Measurements from ENCODE around the gene TTC7B. TPM values are rescaled to one million over a fixed set of nuclear protein-coding genes. Genes with fewer than 3 reads are reported as not detected.

TTC7B gene
- total RNA-seq, 4 donors from 2014 or later = 35.0 to 78.7 (median 36.8) TPM

DNA sequence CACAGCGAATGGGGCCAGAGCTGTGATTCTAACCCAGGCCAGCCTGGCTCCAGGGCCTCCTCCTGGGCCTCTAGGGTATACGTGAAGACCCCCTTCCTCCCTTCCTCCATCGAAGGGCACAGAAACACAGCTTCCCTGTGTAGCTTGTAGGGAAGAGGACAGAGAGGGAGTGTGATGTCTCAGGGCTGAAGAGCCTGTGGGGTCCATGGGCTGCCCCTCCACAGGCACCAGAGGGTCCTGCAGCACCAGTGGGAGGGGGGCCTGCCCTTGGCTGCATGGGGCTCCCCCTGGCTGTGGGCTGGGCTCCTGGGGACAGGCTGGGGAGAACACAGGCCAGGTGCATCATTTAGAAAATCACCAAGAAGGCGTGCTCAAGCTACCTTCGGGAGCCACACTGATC lies 240.9 kb downstream of the TTC7B start:
- DNase-seq = no peak
- no peaks in the 10 kb centered on the region for H3K9me3 ChIP-seq
- in situ Hi-C loops (cut with MboI; ENCODE audit: low sequenced_read_pairs in 4 of 4) = no loop called here
- no peak overlapping the region for H3K4me3 ChIP-seq
- TF ChIP-seq CTCF (IDR thresholded peaks at IDR 0.05 in 4 of 5, conservative IDR thresholded peaks at IDR 0.05 in 1 of 5) (no peak), POLR2A (IDR thresholded peaks at IDR 0.05) (no peak)
- ATAC-seq = no peak
- intact Hi-C loops (cut with DNase I; ENCODE audit: low total_unique reads) = loop anchor here (2.0 kb wide), 1 partner anchor 177 kb away; no protein-coding TSS in a partner anchor
- no peaks in the 10 kb centered on the region for H3K27me3 ChIP-seq
- peak overlapping the region; percentile 64 to 72 (median 66) for H3K27ac ChIP-seq
- H3K4me1 ChIP-seq = peaks cover 55 to 60% of the 10 kb centered on the region in 2 donors
- H3K36me3 ChIP-seq = no peaks in the 10 kb centered on the region

GRCh38 chr14:90574188-90575131 lies 241.8 kb downstream of the TTC7B start:
- intact Hi-C loops (cut with DNase I; ENCODE audit: low total_unique reads) (loop anchor here (2.0 kb wide), 1 partner anchor 176 kb away; no protein-coding TSS in a partner anchor), in situ Hi-C loops (cut with MboI; ENCODE audit: low sequenced_read_pairs in 4 of 4) (no loop called here)
- ATAC-seq (peak; percentile 40 to 43), DNase-seq (peak; percentile 27 to 75)
- H3K27ac ChIP-seq = peak overlapping the region; percentile 64 to 72 (median 66)
- no peaks in the 10 kb centered on the region for H3K36me3 ChIP-seq
- H3K27me3 ChIP-seq = no peaks in the 10 kb centered on the region
- H3K9me3 ChIP-seq = no peaks in the 10 kb centered on the region
- peaks cover 48 to 58% of the 10 kb centered on the region in 2 donors for H3K4me1 ChIP-seq
- TF ChIP-seq CTCF (IDR thresholded peaks at IDR 0.05 in 4 of 5, conservative IDR thresholded peaks at IDR 0.05 in 1 of 5) (no peak), POLR2A (IDR thresholded peaks at IDR 0.05) (no peak)
- H3K4me3 ChIP-seq = no peak overlapping the region

DNA sequence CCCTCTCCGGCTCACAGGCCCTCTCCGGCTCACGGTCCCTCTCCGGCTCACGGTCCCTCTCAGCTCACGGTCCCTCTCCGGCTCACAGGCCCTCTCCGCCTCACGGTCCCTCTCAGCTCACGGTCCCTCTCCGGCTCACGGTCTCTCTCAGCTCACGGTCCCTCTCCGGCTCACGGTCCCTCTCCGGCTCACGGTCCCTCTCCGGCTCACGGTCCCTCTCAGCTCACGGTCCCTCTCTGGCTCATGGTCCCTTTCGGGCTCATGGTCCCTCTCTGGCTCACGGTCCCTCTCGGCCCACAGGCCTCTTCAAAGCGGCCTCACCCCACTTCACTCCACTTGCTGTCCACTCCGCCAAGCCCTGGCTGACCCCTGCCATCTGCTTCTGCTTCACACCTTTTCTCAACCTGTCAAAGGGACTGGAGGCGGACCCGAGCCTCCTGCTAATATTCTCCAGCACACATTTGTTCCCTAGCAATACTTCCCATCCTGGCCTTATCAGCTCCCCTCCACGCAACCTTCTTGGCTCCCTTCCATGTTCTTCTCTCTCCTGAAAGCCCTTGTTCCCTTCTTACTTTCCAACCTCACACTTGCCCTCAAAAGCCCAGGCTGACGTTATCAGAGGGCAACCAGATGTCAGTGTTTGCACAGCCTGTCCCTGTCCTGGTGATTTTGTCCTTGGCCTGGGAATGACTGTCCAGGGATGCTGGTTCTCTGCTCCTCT lies 242.7 kb downstream of the TTC7B start:
- H3K36me3 ChIP-seq = no peaks in the 10 kb centered on the region
- DNase-seq (no peak), ATAC-seq (no peak)
- peaks cover 44 to 56% of the 10 kb centered on the region in 2 donors for H3K4me1 ChIP-seq
- in situ Hi-C loops (cut with MboI; ENCODE audit: low sequenced_read_pairs in 4 of 4) = no loop called here
- no peak overlapping the region for H3K4me3 ChIP-seq
- no peaks in the 10 kb centered on the region for H3K9me3 ChIP-seq
- intact Hi-C loops (cut with DNase I; ENCODE audit: low total_unique reads) = loop anchor here (2.0 kb wide), 1 partner anchor 175 kb away; no protein-coding TSS in a partner anchor
- H3K27ac ChIP-seq = peak overlapping the region; percentile 64 to 72 (median 66)
- H3K27me3 ChIP-seq = no peaks in the 10 kb centered on the region
- TF ChIP-seq CTCF (IDR thresholded peaks at IDR 0.05 in 4 of 5, conservative IDR thresholded peaks at IDR 0.05 in 1 of 5) (no peak), POLR2A (IDR thresholded peaks at IDR 0.05) (no peak)

DNA sequence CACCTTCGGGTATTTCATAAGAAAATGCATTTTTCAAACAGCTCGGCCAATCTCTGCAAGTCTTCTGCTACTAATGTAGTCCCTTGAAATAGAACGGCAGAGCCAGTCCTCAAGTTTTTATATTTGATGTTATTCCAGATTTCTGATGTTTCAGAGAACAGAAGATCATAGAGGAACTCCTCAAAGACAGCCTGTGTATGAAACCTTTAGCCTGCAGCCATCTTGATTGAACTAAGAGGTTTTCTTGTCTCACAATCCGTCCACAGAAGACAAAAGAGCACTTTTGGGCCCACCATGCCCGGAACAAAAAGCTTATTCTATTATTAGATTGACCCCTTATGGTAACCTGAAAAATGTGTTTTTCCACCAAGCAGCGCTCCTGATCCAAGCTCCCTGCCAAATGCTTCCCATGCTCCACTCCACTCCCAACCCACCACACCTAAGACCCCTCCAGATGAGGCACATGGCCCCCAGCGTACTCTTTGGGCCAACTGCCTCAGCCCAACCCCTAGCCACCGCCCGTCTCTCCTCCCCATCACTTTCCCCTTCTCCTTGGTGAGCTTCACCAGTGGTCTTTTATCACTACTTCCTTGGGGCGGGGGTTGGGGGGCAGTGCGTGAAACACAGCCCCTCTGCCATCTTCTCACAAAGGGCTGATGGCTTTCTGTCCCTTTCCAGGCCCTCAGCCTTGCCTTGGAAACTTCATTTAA lies 243.6 kb downstream of the TTC7B start:
- no peak for DNase-seq
- Histone ChIP-seq H3K4me3 (no peak overlapping the region), H3K4me1 (peaks cover 44 to 55% of the 10 kb centered on the region in 2 donors), H3K9me3 (no peaks in the 10 kb centered on the region), H3K27me3 (no peaks in the 10 kb centered on the region), H3K36me3 (no peaks in the 10 kb centered on the region), H3K27ac (peak overlapping the region; percentile 49 to 68 (median 62))
- TF ChIP-seq POLR2A (IDR thresholded peaks at IDR 0.05) (no peak), CTCF (IDR thresholded peaks at IDR 0.05 in 4 of 5, conservative IDR thresholded peaks at IDR 0.05 in 1 of 5) (no peak)
- in situ Hi-C loops (cut with MboI; ENCODE audit: low sequenced_read_pairs in 4 of 4) (no loop called here), intact Hi-C loops (cut with DNase I; ENCODE audit: low total_unique reads) (no loop called here)
- ATAC-seq = no peak

All from gastrocnemius medialis (tissue), 4 donors.